ENCODE data around the gene GNB5.

DNA sequence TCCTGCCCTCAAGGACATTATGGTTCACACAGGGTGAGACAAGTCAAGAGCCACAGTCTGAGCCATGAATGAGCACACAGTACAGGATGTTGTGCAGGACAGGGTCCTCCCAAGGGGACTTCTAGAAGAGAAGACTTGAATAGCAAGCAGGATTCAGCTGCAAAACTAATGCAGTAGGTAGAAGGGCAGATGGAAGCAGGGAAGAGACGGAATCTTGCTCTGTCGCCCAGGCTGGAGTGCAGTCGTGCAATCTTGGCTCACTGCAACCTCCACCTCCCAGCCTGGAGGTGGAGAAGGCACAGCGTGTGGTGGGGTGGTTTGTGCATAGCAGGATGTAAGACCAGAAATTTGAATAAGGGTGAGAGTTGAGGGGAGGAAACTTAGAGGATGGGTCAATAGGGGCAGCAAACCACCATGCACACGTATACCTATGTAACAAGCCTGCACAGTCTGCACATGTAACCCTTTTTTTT lies 86.6 kb downstream of the GNB5 start:
- TF ChIP-seq, protein P1, sequence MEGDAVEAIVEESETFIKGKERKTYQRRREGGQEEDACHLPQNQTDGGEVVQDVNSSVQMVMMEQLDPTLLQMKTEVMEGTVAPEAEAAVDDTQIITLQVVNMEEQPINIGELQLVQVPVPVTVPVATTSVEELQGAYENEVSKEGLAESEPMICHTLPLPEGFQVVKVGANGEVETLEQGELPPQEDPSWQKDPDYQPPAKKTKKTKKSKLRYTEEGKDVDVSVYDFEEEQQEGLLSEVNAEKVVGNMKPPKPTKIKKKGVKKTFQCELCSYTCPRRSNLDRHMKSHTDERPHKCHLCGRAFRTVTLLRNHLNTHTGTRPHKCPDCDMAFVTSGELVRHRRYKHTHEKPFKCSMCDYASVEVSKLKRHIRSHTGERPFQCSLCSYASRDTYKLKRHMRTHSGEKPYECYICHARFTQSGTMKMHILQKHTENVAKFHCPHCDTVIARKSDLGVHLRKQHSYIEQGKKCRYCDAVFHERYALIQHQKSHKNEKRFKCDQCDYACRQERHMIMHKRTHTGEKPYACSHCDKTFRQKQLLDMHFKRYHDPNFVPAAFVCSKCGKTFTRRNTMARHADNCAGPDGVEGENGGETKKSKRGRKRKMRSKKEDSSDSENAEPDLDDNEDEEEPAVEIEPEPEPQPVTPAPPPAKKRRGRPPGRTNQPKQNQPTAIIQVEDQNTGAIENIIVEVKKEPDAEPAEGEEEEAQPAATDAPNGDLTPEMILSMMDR (conservative IDR thresholded peaks at IDR 0.05) = no peak
- no peak for TF ChIP-seq ZFX (IDR thresholded peaks at IDR 0.05)
